Renal cortex interstitium (tissue), 11 donors: ENCODE results near the gene ZNF775. TPM values are rescaled to one million over a fixed set of nuclear protein-coding genes. Genes with fewer than 3 reads are reported as not detected.

ENCODE experiments used
- DNase-seq, 11 donors: peaks; one replicate each; pipeline ENCODE4 v3.0.0-alpha.2; 2013; ENCODE audit warnings: low read depth in 9 of 11, low spot score in 4 of 11; ENCODE audit errors: extremely low read depth in 1 of 11
- polyA plus RNA-seq, 3 donors: library from polyadenylated mRNA; unstranded; fragments of 120-200 nt; gene quantifications; one replicate each; pipeline ENCODE4 v1.2.1, GENCODE V29; 2013; ENCODE audit not compliant: insufficient read length in 3 of 3

Gene ZNF775
- polyA plus RNA-seq, 3 donors, result 3.8 to 7.0 (median 7.0) TPM

DNA sequence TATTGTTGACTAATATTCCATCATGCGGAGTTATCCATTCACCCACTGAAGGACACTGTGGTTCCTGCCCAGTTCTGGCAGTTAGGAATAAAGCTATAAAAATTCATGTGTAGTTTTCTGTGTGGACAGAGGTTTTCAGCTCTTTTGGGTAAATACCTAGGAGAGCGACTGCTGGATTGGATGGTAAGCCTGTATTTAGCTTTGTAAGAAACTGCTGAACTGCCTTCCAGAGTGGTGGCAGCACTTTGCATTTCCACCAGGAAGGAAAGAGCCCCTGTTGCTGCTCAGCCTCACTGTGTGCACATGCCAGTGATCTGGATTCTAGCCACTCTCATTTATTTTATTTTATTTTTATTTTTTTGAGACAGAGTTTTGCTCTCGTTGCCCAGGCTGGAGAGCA lies 14.2 kb downstream of the ZNF775 start:
- DNase-seq, result no peak

GRCh38 chr7:150396426-150396825 lies 17.3 kb downstream of the ZNF775 start:
- no peak for DNase-seq

DNA sequence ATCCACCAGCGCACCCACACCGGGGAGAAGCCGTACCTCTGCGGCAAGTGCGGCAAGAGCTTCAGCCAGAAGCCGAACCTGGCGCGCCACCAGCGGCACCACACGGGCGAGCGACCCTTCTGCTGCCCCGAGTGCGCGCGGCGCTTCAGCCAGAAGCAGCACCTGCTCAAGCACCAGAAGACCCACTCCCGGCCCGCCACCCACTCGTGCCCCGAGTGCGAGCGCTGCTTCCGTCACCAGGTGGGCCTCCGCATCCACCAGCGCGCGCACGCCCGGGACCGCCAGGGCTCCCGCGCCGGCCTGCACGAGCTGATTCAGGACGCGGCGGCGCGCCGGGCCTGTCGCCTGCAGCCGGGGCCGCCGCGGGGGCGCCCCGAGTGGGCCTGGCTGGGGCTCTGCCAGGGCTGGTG lies 17.7 kb downstream of the ZNF775 start:
- DNase-seq, result no peak

GRCh38 chr7:150397346-150398107 lies 18.4 kb downstream of the ZNF775 start:
- DNase-seq, result no peak

DNA sequence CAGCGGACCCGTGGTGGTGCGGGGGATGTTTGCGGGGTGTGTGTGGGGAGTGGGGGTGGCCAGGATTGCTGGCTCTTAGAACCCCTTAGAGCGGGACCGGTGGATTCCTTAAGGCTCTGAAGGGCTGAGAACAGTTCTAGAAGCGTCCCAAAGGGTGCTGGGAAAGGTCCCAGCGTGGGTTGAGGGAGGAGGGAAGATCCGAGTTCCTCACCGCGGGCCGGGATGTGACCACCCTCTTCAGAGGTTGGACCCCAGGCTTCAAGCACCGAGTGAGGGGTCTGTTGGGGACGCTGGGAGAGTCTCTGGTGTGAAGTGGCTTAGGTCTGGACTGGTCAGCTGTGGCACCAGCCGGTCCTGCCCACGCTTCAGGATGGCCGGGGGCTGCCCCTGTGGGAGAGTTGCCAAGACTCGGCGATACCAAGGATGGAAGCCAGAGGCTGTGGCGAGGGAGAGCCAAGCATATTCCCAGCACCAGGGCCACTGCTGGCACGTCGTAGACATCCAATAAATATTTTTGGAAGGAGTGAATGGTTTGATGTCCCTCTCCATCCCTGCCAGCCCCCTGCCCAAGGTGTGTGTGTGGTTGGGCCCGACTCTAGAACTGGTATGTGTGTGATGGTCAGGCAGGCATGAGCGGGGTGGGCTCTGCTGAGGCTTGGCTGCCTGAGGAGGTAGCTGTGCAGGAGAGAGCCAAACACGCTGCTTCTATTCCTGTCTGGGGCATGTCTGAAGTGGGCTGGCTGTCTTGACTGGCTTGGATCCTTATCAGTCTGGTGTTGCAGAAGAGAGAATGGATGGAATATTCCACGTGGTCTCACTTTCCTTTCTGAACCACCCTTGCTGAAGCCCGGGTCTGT lies 19.2 kb downstream of the ZNF775 start:
- DNase-seq, result no peak

DNA sequence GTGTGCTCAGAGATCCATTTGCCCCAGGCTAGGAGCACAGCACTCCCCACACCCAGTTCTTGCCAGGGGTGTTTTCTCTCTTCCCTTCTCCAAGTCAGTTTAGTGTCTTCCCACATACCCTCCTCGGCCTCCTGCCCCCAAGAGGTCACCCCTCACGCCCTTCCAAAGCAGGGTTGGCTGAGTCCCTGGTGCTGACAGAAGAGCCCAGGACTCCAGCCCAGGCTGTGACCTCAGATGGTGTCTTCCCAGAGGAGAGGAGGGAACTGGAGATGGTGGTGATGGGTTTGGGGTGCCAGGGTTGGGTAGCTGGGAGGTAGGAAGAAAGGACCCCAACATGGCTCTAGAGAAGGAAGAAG lies 19.8 kb downstream of the ZNF775 start:
- DNase-seq, result no peak

GRCh38 chr7:150399421-150400007 lies 20.4 kb downstream of the ZNF775 start:
- no peak for DNase-seq

- no peak for DNase-seq
These were observed 21.1 kb downstream of the ZNF775 start for GRCh38 chr7:150400008-150400787.

DNA sequence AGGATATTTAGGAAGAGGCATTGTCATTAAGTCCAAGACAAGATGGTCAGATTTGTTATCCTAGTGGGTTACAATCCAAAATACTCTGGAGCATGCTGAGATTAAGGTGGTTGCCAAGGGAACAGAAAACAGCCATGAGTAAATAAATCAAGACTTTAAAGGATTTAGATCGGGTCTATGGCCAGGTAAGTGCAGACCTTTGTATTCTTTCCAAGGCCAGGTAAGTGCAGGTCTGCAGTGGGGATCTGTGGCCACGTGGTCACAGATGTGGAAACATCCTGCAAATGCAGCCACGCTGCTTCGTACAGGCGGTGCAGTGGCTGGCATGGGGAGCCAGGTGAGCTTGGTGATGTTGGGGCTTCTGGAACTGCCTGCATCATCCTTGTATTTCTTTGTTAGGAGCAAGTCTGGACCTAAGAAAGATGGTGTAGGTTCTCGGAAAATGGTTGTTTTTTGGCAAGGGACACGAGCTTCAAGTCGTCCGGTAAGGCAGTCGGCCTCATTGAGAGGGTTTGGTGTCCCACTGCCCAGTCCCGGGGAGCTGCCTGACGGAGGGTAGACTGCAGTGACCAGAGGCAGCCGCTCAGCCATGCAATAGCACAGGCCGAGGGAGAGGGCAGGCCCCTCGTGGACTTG lies 21.8 kb downstream of the ZNF775 start:
- no peak for DNase-seq

DNA sequence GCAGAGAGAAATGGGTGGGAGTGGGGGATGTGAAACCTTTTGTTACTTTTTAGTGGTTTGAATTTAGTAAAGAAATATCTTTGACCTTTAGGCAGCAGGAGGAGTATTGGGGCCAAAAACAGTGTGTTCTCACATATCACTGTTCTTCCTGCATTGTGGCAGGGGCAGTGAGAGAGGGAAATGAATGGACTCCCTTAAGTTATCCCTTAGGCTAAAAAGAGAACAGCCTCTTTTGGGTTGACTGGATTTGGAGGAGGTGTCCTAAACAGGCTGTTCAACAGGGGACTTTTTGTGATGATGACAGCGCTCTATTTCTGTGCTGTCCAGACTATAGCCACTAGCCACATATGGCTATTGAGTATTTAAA lies 22.3 kb downstream of the ZNF775 start:
- no peak for DNase-seq

GRCh38 chr7:150401861-150402631 lies 22.9 kb downstream of the ZNF775 start:
- no peak for DNase-seq

- no peak for DNase-seq
These were observed 23.7 kb downstream of the ZNF775 start for GRCh38 chr7:150402671-150403321.

GRCh38 chr7:150403376-150404171 lies 24.4 kb downstream of the ZNF775 start:
- no peak for DNase-seq

DNA sequence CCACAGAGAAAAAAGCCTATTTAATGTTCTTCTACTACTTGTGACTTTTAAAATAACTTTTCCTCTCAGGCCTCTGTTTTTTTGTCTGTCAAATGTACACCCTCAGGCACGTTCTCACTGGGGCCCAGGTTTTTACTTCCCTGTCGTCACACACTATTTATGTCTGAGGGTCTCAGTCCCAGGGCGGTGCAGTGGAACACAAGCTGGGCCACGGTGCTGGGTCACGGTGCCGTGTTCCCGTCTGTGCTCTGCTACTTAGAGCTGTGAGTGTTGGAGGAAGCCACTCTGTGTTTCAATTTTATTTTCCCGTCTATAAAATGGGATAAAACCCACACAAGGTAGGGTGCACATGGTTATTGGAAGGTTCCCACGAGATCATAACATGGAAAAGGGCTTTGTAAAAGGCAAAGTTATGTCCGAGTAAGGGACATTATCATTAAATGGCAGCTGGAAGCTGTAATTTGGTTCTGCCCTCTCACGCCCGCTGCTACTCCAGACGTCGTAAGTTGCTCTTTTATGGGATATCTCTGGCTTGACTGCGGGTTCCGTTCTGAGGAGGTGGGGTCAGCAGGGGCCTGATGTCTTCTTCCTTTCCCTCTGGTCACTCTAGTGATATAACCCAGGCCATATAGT lies 25.2 kb downstream of the ZNF775 start:
- DNase-seq, result no peak

- peak in 9 of 11 donors; percentile 70 to 85 (median 80) for DNase-seq
These were observed 25.9 kb downstream of the ZNF775 start for GRCh38 chr7:150404805-150405583.
